Keratinocyte (primary cell): ENCODE measurements around the gene CREB3L1. TPM values are rescaled to one million over a fixed set of nuclear protein-coding genes. Genes with fewer than 3 reads are reported as not detected.

Experiments used
- DNase-seq: peaks from one replicate; pipeline ENCODE4 v3.0.0-alpha.2; 2011; ENCODE audit warnings: low read depth, missing footprints, low spot score
- FAIRE-seq: peaks from 2 replicates; lab custom pipeline; 2011; peaks lifted over from hg19 to GRCh38; lab: Jason Lieb, UNC
- H2AFZ ChIP-seq: 2 replicates; pipeline ENCODE4 v1.6.0; 2012; ENCODE audit warnings: low read length, control low read depth, inconsistent platforms; ENCODE audit not compliant: control insufficient read depth
- H3K27ac ChIP-seq: 2 replicates; pipeline ENCODE4 v1.5.1; 2011; ENCODE audit warnings: low read length; ENCODE audit not compliant: control insufficient read depth, insufficient read depth
- H3K27me3 ChIP-seq: 3 replicates; pipeline ENCODE4 v1.6.0; 2011; ENCODE audit warnings: low read length; ENCODE audit not compliant: control insufficient read depth, insufficient read depth; ENCODE audit errors: extremely low read depth
- H3K36me3 ChIP-seq, 2 experiments: 2 replicates in 1 of 2; 3 replicates in 1 of 2; pipeline ENCODE4 v1.5.1; 2011; ENCODE audit warnings: low read length in 2 of 2, mild to moderate bottlenecking in 1 of 2; ENCODE audit not compliant: control insufficient read depth in 2 of 2, insufficient read depth in 2 of 2; ENCODE audit errors: extremely low read depth in 1 of 2
- H3K4me1 ChIP-seq: 3 replicates; pipeline ENCODE4 v1.5.1; 2011; ENCODE audit warnings: low read length; ENCODE audit not compliant: control insufficient read depth, insufficient read depth; ENCODE audit errors: extremely low read depth
- H3K4me2 ChIP-seq: 3 replicates; pipeline ENCODE4 v1.6.0; 2011; ENCODE audit warnings: low read depth, low read length; ENCODE audit not compliant: control insufficient read depth, insufficient read depth; ENCODE audit errors: extremely low read depth
- H3K4me3 ChIP-seq, 3 experiments: fragments of 200-600 bp in 1 of 3; sonication (generic) in 1 of 3; 2 replicates in 2 of 3; 3 replicates in 1 of 3; pipeline ENCODE4 v1.5.1; 2011 to 2016; ENCODE audit warnings: low read length in 3 of 3, mild to moderate bottlenecking in 3 of 3, control low read depth in 2 of 3, inconsistent platforms in 1 of 3, low read depth in 1 of 3, mixed read lengths in 1 of 3, mixed run types in 1 of 3, moderate library complexity in 1 of 3; ENCODE audit not compliant: control insufficient read depth in 2 of 3, insufficient read depth in 2 of 3; ENCODE audit errors: extremely low read depth in 1 of 3
- H3K79me2 ChIP-seq: 2 replicates; pipeline ENCODE4 v1.6.0; 2012; ENCODE audit warnings: low read length; ENCODE audit not compliant: control insufficient read depth, insufficient read depth
- H3K9ac ChIP-seq: 3 replicates; pipeline ENCODE4 v1.6.0; 2011; ENCODE audit warnings: low read length; ENCODE audit not compliant: control insufficient read depth, insufficient read depth; ENCODE audit errors: extremely low read depth
- H3K9me1 ChIP-seq: 3 replicates; pipeline ENCODE4 v1.6.0; 2011; ENCODE audit warnings: low read length; ENCODE audit not compliant: control insufficient read depth, insufficient read depth; ENCODE audit errors: extremely low read depth
- H3K9me3 ChIP-seq: 2 replicates; pipeline ENCODE4 v1.5.1; 2012; ENCODE audit warnings: low read depth, low read length; ENCODE audit not compliant: control insufficient read depth
- H4K20me1 ChIP-seq: 3 replicates; pipeline ENCODE4 v1.6.0; 2011; ENCODE audit warnings: low read length; ENCODE audit not compliant: control insufficient read depth, insufficient read depth; ENCODE audit errors: extremely low read depth
- CTCF ChIP-seq, 3 experiments: IDR thresholded peaks in 1 of 3; conservative IDR thresholded peaks in 1 of 3; optimal IDR thresholded peaks in 1 of 3; 2 replicates in 2 of 3; 3 replicates in 1 of 3; pipeline versions ENCODE3 to v1.5.1; 2011; ENCODE audit warnings: low read length in 3 of 3, mild to moderate bottlenecking in 3 of 3, moderate library complexity in 2 of 3, control low read depth in 1 of 3, inconsistent platforms in 1 of 3; ENCODE audit not compliant: insufficient read depth in 2 of 3; ENCODE audit errors: extremely low read depth in 1 of 3
- EZH2 ChIP-seq: IDR thresholded peaks from one replicate; pipeline ENCODE4 v1.6.1; 2012; ENCODE audit warnings: inconsistent platforms, mild to moderate bottlenecking, low read length, moderate library complexity
- dilution Hi-C: fragments of 300-500 bp; cut with MboI; formaldehyde crosslinking; loops from one replicate; pipeline ENCODE4 v1.7.0; 2020; ENCODE audit warnings: low sequenced_read_pairs; ENCODE audit not compliant: extremely low pct_ligation_motif_present
- polyA plus RNA-seq, 5 experiments: library from polyadenylated mRNA; depleted of rRNA in 3 of 5; stranded (reverse) in 3 of 5; stranded (forward) in 1 of 5; unstranded in 1 of 5; fragments of >200 nt; gene quantifications; 1 replicate in 1 of 5; 2 replicates in 3 of 5; 3 replicates in 1 of 5; pipeline versions ENCODE4 v1.2.1 to v1.2.3, GENCODE V29; 2011 to 2012; ENCODE audit warnings: missing spikeins in 2 of 5, low read depth in 1 of 5, low replicate concordance in 1 of 5

The CREB3L1 gene
- polyA plus RNA-seq, 1 donor (not counting 4 experiments of a cell fraction or from before 2014, with no cell fraction given): not detected

GRCh38 chr11:46290598-46291309, 13.3 kb downstream of the CREB3L1 start:
- Histone ChIP-seq H3K27ac (no peak overlapping the region), H3K4me3 (no peak overlapping the region), H3K4me2 (no peak overlapping the region), H3K27me3 (peaks cover 3% of the 10 kb centered on the region), H3K9me1 (no peaks in the 10 kb centered on the region), H3K9ac (no peak overlapping the region), H3K4me1 (peaks cover 1% of the 10 kb centered on the region), H3K36me3 (no peaks in the 10 kb centered on the region), H3K9me3 (no peaks in the 10 kb centered on the region), H2AFZ (no peak overlapping the region), H3K79me2 (no peaks in the 10 kb centered on the region), H4K20me1 (no peaks in the 10 kb centered on the region)
- no peak for FAIRE-seq
- dilution Hi-C loops: no loop called here
- no peak for DNase-seq
- TF ChIP-seq EZH2 (no peak), CTCF (optimal IDR thresholded peaks at IDR 0.05 in 1 of 3, IDR thresholded peaks at IDR 0.05 in 1 of 3, conservative IDR thresholded peaks at IDR 0.05 in 1 of 3; ENCODE audit: extremely low read depth in 1 of 3, insufficient read depth in 2 of 3, low read length in 3 of 3) (no peak)

- dilution Hi-C loops: no loop called here
- DNase-seq: no peak
- no peaks in the 10 kb centered on the region for H3K79me2 ChIP-seq
- H2AFZ ChIP-seq: no peak overlapping the region
- no peak for TF ChIP-seq EZH2
- TF ChIP-seq CTCF (optimal IDR thresholded peaks at IDR 0.05 in 1 of 3, IDR thresholded peaks at IDR 0.05 in 1 of 3, conservative IDR thresholded peaks at IDR 0.05 in 1 of 3; ENCODE audit: extremely low read depth in 1 of 3, insufficient read depth in 2 of 3, low read length in 3 of 3): no peak
- H4K20me1 ChIP-seq: no peaks in the 10 kb centered on the region
- H3K4me1 ChIP-seq: peaks cover 7% of the 10 kb centered on the region
- H3K27ac ChIP-seq: no peak overlapping the region
- H3K9me3 ChIP-seq: no peaks in the 10 kb centered on the region
- H3K9me1 ChIP-seq: no peaks in the 10 kb centered on the region
- FAIRE-seq: no peak
- no peak overlapping the region for H3K9ac ChIP-seq
- no peak overlapping the region for H3K4me2 ChIP-seq
- H3K36me3 ChIP-seq: no peaks in the 10 kb centered on the region
- H3K4me3 ChIP-seq: no peak overlapping the region
- peaks cover 3% of the 10 kb centered on the region for H3K27me3 ChIP-seq
Measured at GRCh38 chr11:46291441-46292150, 14.1 kb downstream of the CREB3L1 start.
